ENCODE data around the gene PRR20G.

Gene PRR20G

GRCh38 chr3:127287840-127288239 lies at the start of gene PRR20G:
PRR20G (minus strand) TSS chr3:127288046; CDS start chr3:127287365, 681 bp downstream.
- no peak for DNase-seq (ENCODE audit: low read depth)
- H3K36me3 ChIP-seq (ENCODE audit: control insufficient read depth, insufficient read depth, low read length, severe bottlenecking): no peaks in the 10 kb centered on the region
- no peaks in the 10 kb centered on the region for H3K4me1 ChIP-seq (ENCODE audit: control insufficient read depth, insufficient read depth, low read length)
- peaks cover 16% of the 10 kb centered on the region for H3K27me3 ChIP-seq (replicated peaks; ENCODE audit: control insufficient read depth, insufficient read depth, low read length)
- H3K9ac ChIP-seq (ENCODE audit: low read length): no peak within 1 kb of the TSS
- H3K4me3 ChIP-seq (ENCODE audit: low read length): peak within 1 kb of the TSS; percentile 68
- H3K9me3 ChIP-seq (ENCODE audit: control insufficient read depth, low read length): no peaks in the 10 kb centered on the region

DNA sequence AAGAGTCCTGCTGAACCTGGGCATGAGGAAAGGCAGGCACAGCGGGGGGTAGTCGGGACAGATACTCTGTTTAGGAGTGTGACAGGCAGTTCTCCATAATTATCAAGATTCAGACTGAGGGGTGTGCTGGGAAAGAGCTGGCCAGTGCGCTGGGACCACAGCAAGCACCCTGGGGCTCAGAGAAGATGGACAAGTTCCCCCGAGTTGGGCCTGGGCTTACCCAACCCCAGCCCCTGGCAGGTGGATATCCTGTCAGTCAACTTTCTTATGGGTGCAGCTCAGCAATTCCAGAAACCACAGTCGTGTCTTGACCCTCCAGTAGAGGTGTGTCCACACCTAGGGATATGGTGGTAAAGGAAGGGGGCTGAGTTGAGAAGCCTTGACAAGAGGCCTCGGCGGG lies 49.2 kb upstream of the PRR20G start:
- DNase-seq (ENCODE audit: low read depth): no peak
- H3K27me3 ChIP-seq (replicated peaks; ENCODE audit: control insufficient read depth, insufficient read depth, low read length): peaks cover 46% of the 10 kb centered on the region
- no peak overlapping the region for H3K4me3 ChIP-seq (ENCODE audit: low read length)
- no peaks in the 10 kb centered on the region for H3K4me1 ChIP-seq (ENCODE audit: control insufficient read depth, insufficient read depth, low read length)
- H3K36me3 ChIP-seq (ENCODE audit: control insufficient read depth, insufficient read depth, low read length, severe bottlenecking): no peaks in the 10 kb centered on the region
- peaks cover 28% of the 10 kb centered on the region for H3K9me3 ChIP-seq (ENCODE audit: control insufficient read depth, low read length)
- H3K9ac ChIP-seq (ENCODE audit: low read length): no peak overlapping the region

DNA sequence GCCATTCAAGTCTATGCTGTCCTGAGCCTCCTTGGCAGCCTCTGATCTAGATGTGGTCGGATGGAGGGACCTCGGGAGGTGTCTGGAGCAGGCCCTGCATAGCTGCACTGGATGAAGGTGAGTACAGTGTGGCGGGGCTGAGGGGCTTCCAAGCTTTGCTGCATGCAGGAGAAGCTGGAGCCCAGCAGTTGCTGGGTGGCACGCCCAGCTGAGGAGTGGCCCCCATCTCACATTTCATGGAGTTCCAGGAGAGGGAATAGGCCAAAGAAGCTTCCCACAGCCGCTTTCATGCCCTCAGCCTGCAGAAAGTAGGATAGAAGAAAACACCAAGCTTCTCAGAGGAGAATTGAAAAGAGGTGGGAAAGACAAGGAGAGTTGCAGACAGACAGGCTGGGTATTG lies 48.3 kb upstream of the PRR20G start:
- peaks cover 42% of the 10 kb centered on the region for H3K27me3 ChIP-seq (replicated peaks; ENCODE audit: control insufficient read depth, insufficient read depth, low read length)
- no peak for DNase-seq (ENCODE audit: low read depth)
- no peak overlapping the region for H3K4me3 ChIP-seq (ENCODE audit: low read length)
- H3K9ac ChIP-seq (ENCODE audit: low read length): no peak overlapping the region
- H3K36me3 ChIP-seq (ENCODE audit: control insufficient read depth, insufficient read depth, low read length, severe bottlenecking): no peaks in the 10 kb centered on the region
- peaks cover 36% of the 10 kb centered on the region for H3K9me3 ChIP-seq (ENCODE audit: control insufficient read depth, low read length)
- H3K4me1 ChIP-seq (ENCODE audit: control insufficient read depth, insufficient read depth, low read length): no peaks in the 10 kb centered on the region

GRCh38 chr3:127330385-127330784 lies 42.5 kb upstream of the PRR20G start:
- Histone ChIP-seq H3K9me3 (ENCODE audit: control insufficient read depth, low read length) (peaks cover 56% of the 10 kb centered on the region), H3K36me3 (ENCODE audit: control insufficient read depth, insufficient read depth, low read length, severe bottlenecking) (no peaks in the 10 kb centered on the region), H3K4me3 (ENCODE audit: low read length) (no peak overlapping the region), H3K9ac (ENCODE audit: low read length) (no peak overlapping the region), H3K27me3 (replicated peaks; ENCODE audit: control insufficient read depth, insufficient read depth, low read length) (peaks cover 7% of the 10 kb centered on the region), H3K4me1 (ENCODE audit: control insufficient read depth, insufficient read depth, low read length) (peaks cover 10% of the 10 kb centered on the region)
- no peak for DNase-seq (ENCODE audit: low read depth)

DNA sequence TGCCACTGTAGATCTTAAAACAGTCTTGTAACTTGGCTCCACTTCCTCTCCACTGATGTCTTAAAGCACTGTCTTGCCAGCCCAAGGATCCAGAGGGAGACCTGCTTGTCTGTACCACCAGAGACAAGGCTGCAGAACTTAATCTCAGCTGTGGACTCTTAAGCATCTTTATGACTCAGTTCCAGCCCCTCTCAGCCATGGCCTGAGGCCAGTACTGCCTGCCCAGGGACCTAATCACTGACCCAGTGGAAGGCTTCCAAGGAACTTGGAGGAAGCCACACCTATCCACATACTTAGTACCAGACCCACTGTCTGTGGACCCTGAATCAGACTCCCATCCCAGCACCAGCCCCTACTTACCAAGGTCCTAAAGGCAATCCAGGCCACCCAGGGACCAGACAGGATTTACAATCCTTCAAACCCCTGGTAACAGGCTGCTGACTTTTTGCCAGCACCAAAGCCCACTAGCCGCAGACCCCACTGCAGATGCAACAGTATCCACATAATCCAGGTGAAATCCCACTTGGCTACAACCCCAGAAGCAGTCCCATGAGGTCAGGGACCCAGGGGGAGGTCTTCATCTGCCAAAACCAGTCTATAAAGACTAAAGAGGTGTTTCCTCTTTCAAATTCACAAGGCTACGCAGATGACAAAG lies 41.9 kb upstream of the PRR20G start:
- Histone ChIP-seq H3K4me3 (ENCODE audit: low read length) (no peak overlapping the region), H3K36me3 (ENCODE audit: control insufficient read depth, insufficient read depth, low read length, severe bottlenecking) (no peaks in the 10 kb centered on the region), H3K9me3 (ENCODE audit: control insufficient read depth, low read length) (peaks cover 50% of the 10 kb centered on the region), H3K27me3 (replicated peaks; ENCODE audit: control insufficient read depth, insufficient read depth, low read length) (peaks cover 7% of the 10 kb centered on the region), H3K4me1 (ENCODE audit: control insufficient read depth, insufficient read depth, low read length) (peaks cover 15% of the 10 kb centered on the region), H3K9ac (ENCODE audit: low read length) (no peak overlapping the region)
- no peak for DNase-seq (ENCODE audit: low read depth)

DNA sequence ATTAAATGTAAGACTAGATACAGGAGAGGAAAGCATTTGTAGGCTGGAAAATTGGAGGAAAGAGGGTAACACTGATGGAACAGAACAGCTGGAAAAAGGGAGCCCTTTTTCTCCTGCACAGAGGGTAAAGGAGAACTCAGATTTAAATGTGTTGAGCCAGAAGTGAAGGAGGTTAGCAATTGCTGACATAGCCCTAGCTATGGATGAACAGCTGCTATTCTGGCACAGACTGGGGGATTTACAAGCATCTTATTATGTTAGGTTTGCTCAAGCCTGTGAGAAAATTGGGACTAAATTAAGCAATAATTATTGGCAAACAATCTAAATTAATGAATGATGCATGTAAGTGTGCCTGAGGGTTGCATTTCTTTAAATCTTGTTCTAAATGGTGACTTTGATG lies 40.6 kb upstream of the PRR20G start:
- Histone ChIP-seq H3K4me1 (ENCODE audit: control insufficient read depth, insufficient read depth, low read length) (peaks cover 20% of the 10 kb centered on the region), H3K9me3 (ENCODE audit: control insufficient read depth, low read length) (peaks cover 38% of the 10 kb centered on the region), H3K36me3 (ENCODE audit: control insufficient read depth, insufficient read depth, low read length, severe bottlenecking) (no peaks in the 10 kb centered on the region), H3K9ac (ENCODE audit: low read length) (no peak overlapping the region), H3K4me3 (ENCODE audit: low read length) (no peak overlapping the region), H3K27me3 (replicated peaks; ENCODE audit: control insufficient read depth, insufficient read depth, low read length) (peaks cover 11% of the 10 kb centered on the region)
- no peak for DNase-seq (ENCODE audit: low read depth)

- H3K4me3 ChIP-seq (ENCODE audit: low read length): no peak overlapping the region
- peaks cover 21% of the 10 kb centered on the region for H3K27me3 ChIP-seq (replicated peaks; ENCODE audit: control insufficient read depth, insufficient read depth, low read length)
- no peak for DNase-seq (ENCODE audit: low read depth)
- no peaks in the 10 kb centered on the region for H3K36me3 ChIP-seq (ENCODE audit: control insufficient read depth, insufficient read depth, low read length, severe bottlenecking)
- H3K9ac ChIP-seq (ENCODE audit: low read length): no peak overlapping the region
- peaks cover 20% of the 10 kb centered on the region for H3K4me1 ChIP-seq (ENCODE audit: control insufficient read depth, insufficient read depth, low read length)
- peaks cover 25% of the 10 kb centered on the region for H3K9me3 ChIP-seq (ENCODE audit: control insufficient read depth, low read length)
These were observed 38.5 kb upstream of the PRR20G start for GRCh38 chr3:127326341-127326740.

DNA sequence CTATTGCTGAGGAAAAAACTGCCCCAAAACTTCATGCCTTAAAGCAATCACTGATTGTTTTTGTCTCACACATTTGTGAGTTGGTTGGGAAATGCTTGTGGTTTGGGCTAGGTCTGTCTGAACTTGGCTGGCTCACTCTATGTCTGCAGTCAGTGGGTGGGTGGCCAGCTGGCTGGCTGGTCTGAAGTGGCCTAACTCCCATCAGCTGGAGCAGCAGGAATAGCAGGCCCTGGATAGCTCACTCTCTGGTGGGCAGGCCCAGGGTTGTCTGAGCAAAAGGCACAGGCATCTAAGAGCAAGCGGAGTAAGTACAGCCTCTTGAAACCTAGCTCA lies 37.7 kb upstream of the PRR20G start:
- DNase-seq (ENCODE audit: low read depth): no peak
- Histone ChIP-seq H3K9ac (ENCODE audit: low read length) (no peak overlapping the region), H3K27me3 (replicated peaks; ENCODE audit: control insufficient read depth, insufficient read depth, low read length) (peaks cover 21% of the 10 kb centered on the region), H3K4me1 (ENCODE audit: control insufficient read depth, insufficient read depth, low read length) (peaks cover 20% of the 10 kb centered on the region), H3K9me3 (ENCODE audit: control insufficient read depth, low read length) (peaks cover 18% of the 10 kb centered on the region), H3K36me3 (ENCODE audit: control insufficient read depth, insufficient read depth, low read length, severe bottlenecking) (no peaks in the 10 kb centered on the region), H3K4me3 (ENCODE audit: low read length) (no peak overlapping the region)

DNA sequence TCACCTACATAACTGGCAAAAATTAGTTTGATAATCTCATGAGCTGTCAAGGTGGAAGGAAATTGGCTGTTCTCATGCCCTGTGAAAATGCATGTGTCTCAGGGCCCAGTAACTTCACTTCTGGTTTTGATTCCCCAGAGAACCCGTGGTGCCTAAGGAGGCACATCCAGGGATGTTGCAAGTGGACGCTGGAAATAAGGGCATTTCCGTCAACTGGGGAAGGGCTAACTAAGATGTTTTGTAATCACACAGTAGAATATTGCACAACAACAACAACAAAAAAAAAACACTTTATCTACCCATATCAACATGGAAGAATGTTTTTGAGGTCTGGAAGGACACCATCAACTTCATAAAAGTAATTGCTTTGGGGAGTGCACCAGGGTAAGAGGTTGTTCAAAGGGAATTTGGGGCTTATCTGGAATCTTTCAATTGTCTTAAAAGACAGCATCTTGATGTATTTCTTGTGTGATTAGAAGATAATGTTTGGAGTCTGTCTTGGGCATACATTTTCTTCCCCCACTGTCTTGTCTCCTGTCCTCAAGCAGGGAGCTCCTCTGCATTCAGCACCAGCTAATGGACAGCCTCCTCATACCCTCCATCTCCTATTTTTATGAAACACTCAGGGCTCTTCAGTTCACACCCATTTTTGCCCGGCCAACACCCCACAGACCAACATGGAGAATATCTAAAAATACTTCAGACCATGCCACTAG lies 37.2 kb upstream of the PRR20G start:
- no peak for DNase-seq (ENCODE audit: low read depth)
- Histone ChIP-seq H3K9me3 (ENCODE audit: control insufficient read depth, low read length) (peaks cover 12% of the 10 kb centered on the region), H3K27me3 (replicated peaks; ENCODE audit: control insufficient read depth, insufficient read depth, low read length) (peaks cover 22% of the 10 kb centered on the region), H3K4me3 (ENCODE audit: low read length) (no peak overlapping the region), H3K9ac (ENCODE audit: low read length) (no peak overlapping the region), H3K4me1 (ENCODE audit: control insufficient read depth, insufficient read depth, low read length) (peaks cover 20% of the 10 kb centered on the region), H3K36me3 (ENCODE audit: control insufficient read depth, insufficient read depth, low read length, severe bottlenecking) (no peaks in the 10 kb centered on the region)

DNA sequence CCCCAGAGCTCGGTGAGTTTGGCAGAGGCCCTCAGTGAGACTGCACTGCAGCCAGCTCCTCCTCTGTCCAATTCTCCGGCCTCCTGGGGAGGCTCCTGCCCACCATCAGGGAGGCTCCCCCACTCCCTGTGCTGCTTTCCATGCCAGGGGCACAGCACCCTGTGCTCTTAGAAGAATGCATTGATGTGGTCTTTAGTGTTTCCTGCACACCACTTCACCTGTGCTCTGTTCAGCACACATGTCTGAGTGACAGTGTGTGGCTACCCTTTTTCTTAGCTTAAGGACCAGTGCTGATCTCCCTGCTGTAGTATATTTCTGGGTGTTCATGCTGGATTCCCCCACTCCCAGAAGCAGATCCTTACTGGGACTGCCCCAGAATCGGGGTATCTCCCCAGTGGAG lies 36.2 kb upstream of the PRR20G start:
- Histone ChIP-seq H3K27me3 (replicated peaks; ENCODE audit: control insufficient read depth, insufficient read depth, low read length) (peaks cover 27% of the 10 kb centered on the region), H3K4me3 (ENCODE audit: low read length) (no peak overlapping the region), H3K9ac (ENCODE audit: low read length) (no peak overlapping the region), H3K36me3 (ENCODE audit: control insufficient read depth, insufficient read depth, low read length, severe bottlenecking) (no peaks in the 10 kb centered on the region), H3K9me3 (ENCODE audit: control insufficient read depth, low read length) (peaks cover 3% of the 10 kb centered on the region), H3K4me1 (ENCODE audit: control insufficient read depth, insufficient read depth, low read length) (peaks cover 20% of the 10 kb centered on the region)
- DNase-seq (ENCODE audit: low read depth): no peak

DNA sequence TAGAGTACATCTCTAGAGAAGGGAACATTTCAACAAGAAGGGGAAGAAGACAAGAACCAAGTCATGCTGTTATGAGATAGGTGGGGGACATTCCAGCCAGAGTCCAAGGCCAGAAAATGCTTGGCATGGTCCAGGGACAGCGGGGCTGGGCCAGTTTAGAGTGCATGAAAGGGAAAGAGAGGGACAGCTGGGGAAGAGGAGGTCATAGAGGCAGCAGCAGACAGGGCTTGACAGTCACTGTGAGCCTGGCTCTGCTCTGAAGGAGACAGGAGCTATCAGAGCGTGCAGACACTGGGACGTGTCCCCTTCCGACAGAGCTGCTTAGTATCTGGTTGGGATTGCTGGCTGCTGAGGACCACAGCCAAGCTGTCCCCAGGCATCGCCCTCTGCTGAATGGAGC lies 35.7 kb upstream of the PRR20G start:
- DNase-seq (ENCODE audit: low read depth): no peak
- Histone ChIP-seq H3K9ac (ENCODE audit: low read length) (no peak overlapping the region), H3K4me1 (ENCODE audit: control insufficient read depth, insufficient read depth, low read length) (peaks cover 20% of the 10 kb centered on the region), H3K27me3 (replicated peaks; ENCODE audit: control insufficient read depth, insufficient read depth, low read length) (peaks cover 27% of the 10 kb centered on the region), H3K9me3 (ENCODE audit: control insufficient read depth, low read length) (no peaks in the 10 kb centered on the region), H3K4me3 (ENCODE audit: low read length) (no peak overlapping the region), H3K36me3 (ENCODE audit: control insufficient read depth, insufficient read depth, low read length, severe bottlenecking) (no peaks in the 10 kb centered on the region)

All from adipocyte (in vitro differentiated cells).